Duodenal mucosa (tissue), 2 donors: ENCODE data around the gene LGALS3.

Source experiments
- H3K27ac ChIP-seq: one replicate; pipeline ENCODE4 v1.7.0; 2013; ENCODE audit warnings: low read depth, low read length
- H3K27me3 ChIP-seq, 2 donors: one replicate each; pipeline ENCODE4 v1.7.0; 2013; ENCODE audit warnings: low read length in 2 of 2, control low read depth in 1 of 2; ENCODE audit not compliant: insufficient read depth in 2 of 2, control insufficient read depth in 1 of 2
- H3K36me3 ChIP-seq, 2 donors: one replicate each; pipeline ENCODE4 v1.7.0; 2013; ENCODE audit warnings: low read length in 2 of 2, control low read depth in 1 of 2; ENCODE audit not compliant: insufficient read depth in 2 of 2, control insufficient read depth in 1 of 2
- H3K4me1 ChIP-seq, 2 donors: one replicate each; pipeline ENCODE4 v1.7.0; 2013; ENCODE audit warnings: low read length in 2 of 2, control low read depth in 1 of 2; ENCODE audit not compliant: insufficient read depth in 2 of 2, control insufficient read depth in 1 of 2
- H3K4me3 ChIP-seq, 2 donors: one replicate each; pipeline ENCODE4 v1.7.0; 2013; ENCODE audit warnings: low read length in 2 of 2, low read depth in 1 of 2
- H3K9ac ChIP-seq, 2 donors: one replicate each; pipeline ENCODE4 v1.7.0; 2013; ENCODE audit warnings: low read length in 2 of 2, low read depth in 1 of 2
- H3K9me3 ChIP-seq, 2 donors: one replicate each; pipeline ENCODE4 v1.7.0; 2013; ENCODE audit warnings: low read length in 2 of 2, control low read depth in 1 of 2; ENCODE audit not compliant: control insufficient read depth in 1 of 2

LGALS3 gene

DNA sequence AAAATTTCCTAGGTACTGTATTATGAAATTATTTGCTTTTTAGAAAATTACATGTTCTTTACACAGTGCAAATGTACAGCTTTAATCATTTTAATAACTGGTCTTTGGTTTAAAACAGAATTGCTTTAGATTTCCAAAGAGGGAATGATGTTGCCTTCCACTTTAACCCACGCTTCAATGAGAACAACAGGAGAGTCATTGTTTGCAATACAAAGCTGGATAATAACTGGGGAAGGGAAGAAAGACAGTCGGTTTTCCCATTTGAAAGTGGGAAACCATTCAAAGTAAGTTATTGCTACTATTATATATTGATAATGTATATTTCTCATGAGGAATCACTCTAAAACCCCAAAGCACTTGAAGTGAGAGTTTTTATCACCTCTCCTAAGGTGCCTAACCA lies 13.4 kb downstream of the LGALS3 start:
- Histone ChIP-seq H3K9me3 (no peaks in the 10 kb centered on the region), H3K36me3 (peaks cover 70 to 86% of the 10 kb centered on the region in 2 donors), H3K9ac (no peak overlapping the region), H3K27me3 (no peaks in the 10 kb centered on the region), H3K4me3 (no peak overlapping the region), H3K4me1 (peaks cover 8 to 24% of the 10 kb centered on the region in 2 donors), H3K27ac (no peak overlapping the region)

DNA sequence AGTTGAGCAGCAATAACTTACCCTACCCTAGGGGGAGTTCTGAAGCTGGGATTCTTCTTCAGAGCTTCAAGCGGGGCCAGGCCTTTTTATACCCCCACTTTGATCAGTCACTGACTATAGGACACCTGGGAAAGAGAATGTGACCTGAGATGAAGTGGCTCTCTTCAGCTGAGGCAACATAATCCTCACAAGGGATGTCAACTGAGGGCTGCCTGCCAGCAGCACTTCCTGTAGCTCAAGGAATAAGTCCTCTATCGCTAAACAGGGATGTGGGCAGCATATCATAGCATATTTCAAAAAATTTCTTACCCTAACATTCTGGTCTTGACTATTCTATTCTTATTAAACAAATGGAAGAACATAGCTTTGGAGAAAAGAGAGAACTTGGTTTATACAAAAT lies 17.4 kb downstream of the LGALS3 start:
- Histone ChIP-seq H3K4me1 (peaks cover 0 to 5% of the 10 kb centered on the region in 2 donors), H3K36me3 (peaks cover 38 to 47% of the 10 kb centered on the region in 2 donors), H3K9ac (no peak overlapping the region), H3K27me3 (no peaks in the 10 kb centered on the region), H3K27ac (no peak overlapping the region), H3K9me3 (no peaks in the 10 kb centered on the region), H3K4me3 (no peak overlapping the region)

DNA sequence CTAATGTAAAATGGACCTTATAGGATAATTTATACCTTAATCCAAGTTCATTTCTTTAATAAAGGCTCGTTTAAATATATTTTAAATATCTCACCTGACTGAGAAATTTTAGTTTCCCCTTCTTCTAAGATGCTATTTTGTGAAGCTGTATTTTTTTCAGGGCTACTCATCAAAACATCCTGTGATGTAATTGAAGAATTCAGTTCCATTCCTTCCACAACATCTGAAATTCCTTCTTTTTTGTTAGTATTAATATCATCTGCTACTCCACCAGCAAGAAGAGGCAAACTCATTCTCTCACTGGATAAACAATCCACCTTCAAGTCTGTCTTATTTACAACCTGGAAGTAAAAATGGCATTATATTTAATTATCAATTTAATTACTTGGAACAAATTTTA lies 22.5 kb downstream of the LGALS3 start:
- Histone ChIP-seq H3K27me3 (no peaks in the 10 kb centered on the region), H3K4me1 (no peaks in the 10 kb centered on the region)

DNA sequence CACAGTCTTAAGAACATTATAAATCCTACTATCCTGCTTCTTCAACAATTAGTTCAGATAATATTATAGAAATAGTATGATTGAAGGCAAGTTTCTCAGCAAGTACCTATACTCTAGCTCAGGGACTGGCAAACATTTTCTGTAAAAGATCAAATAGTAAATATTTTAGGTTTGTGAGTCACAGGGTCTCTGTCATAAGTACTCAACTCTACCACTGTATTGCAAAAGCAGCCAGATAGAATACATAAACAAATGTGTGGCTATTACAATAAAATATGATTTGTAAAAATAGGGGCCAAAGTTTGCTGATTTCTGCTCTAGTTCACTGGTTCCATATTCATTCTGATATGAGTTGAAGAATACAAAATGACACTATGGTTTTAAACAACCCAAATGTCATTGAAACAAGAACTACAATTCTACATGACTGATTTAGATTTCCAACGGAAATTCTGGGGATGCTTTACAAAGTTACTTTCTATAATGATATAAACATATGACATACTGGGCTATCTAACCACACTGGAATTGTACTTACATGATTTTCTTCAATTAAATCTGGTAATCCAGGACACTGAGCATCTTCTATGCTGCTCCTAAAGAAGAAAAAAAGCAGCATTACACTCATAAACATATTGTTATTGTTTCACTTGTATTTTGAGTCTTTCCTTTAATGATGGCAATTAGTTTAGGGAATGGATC lies 23.2 kb downstream of the LGALS3 start:
- Histone ChIP-seq H3K4me1 (no peaks in the 10 kb centered on the region), H3K4me3 (no peak overlapping the region), H3K9ac (no peak overlapping the region), H3K36me3 (no peaks in the 10 kb centered on the region), H3K27ac (no peak overlapping the region), H3K9me3 (no peaks in the 10 kb centered on the region), H3K27me3 (no peaks in the 10 kb centered on the region)

More for the DNA sequence above, 22.5 kb downstream of the LGALS3 start:
- H3K27ac ChIP-seq = no peak overlapping the region
- H3K9ac ChIP-seq = no peak overlapping the region
- H3K4me3 ChIP-seq = no peak overlapping the region
- no peaks in the 10 kb centered on the region for H3K9me3 ChIP-seq
- H3K36me3 ChIP-seq = peaks cover 0 to 4% of the 10 kb centered on the region in 2 donors

DNA sequence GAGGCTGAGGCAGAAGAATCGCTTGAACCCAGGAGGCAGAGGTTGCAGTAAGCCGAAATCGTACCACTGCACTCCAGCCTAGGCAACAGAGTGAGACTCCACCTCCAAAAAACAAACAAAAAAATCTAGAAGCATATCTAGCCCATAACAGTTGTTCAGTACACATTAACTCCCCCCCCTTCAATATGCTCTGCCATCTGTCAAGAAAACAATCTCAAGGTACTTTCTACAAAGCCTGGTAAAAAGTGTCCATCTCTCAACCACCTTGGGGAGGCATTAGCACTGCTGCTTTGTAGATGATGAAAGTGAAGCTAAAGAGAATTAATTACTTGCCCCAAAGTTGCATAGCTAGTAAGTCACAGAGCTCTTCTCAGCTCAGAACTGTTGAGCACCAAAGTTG lies 24.9 kb downstream of the LGALS3 start:
- Histone ChIP-seq H3K4me3 (no peak overlapping the region), H3K36me3 (peaks cover 0 to 5% of the 10 kb centered on the region in 2 donors), H3K9me3 (no peaks in the 10 kb centered on the region), H3K27ac (no peak overlapping the region), H3K27me3 (no peaks in the 10 kb centered on the region), H3K4me1 (no peaks in the 10 kb centered on the region), H3K9ac (no peak overlapping the region)

DNA sequence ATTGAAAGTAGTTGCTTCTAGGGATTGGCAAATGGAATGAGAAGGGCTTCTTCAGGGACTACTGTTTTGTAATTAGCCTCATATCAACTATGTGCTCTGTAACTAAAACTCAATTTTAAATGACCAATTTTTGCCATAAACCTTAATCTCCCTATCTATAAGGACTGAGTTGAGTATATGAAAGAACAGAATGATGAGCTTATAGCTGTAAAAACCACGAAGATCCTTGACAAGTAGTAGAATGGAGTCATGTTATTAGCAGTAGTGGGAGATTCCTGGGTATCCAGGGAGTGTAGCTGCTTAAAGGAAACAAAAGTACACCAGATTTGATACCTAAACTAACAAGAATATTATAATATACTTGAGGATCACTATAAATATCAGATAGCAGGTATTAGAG lies 28.0 kb downstream of the LGALS3 start:
- Histone ChIP-seq H3K9ac (no peak overlapping the region), H3K36me3 (peaks cover 0 to 5% of the 10 kb centered on the region in 2 donors), H3K4me1 (no peaks in the 10 kb centered on the region), H3K9me3 (no peaks in the 10 kb centered on the region), H3K27me3 (no peaks in the 10 kb centered on the region), H3K4me3 (no peak overlapping the region), H3K27ac (no peak overlapping the region)

DNA sequence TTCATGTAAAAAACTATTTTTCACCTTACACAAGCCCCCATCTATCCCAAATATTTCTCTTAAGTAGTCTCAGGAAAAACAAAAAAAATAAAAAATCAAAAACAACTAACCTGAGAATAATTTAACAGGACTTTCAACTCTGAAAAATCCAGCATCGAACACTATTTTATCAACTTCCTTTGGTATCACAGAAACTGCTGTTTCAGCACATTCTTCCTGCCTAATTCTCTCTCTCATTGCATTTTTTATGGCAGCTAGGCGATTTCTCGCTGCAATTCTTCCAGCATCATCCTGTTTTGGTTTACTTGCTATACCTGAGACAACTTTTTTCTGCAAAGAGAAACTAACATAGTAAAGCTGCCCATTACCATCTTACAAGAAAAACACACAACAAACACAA lies 29.4 kb downstream of the LGALS3 start:
- H3K4me3 ChIP-seq = no peak overlapping the region
- H3K4me1 ChIP-seq = no peaks in the 10 kb centered on the region
- peaks cover 0 to 5% of the 10 kb centered on the region in 2 donors for H3K36me3 ChIP-seq
- no peaks in the 10 kb centered on the region for H3K9me3 ChIP-seq
- no peaks in the 10 kb centered on the region for H3K27me3 ChIP-seq
- no peak overlapping the region for H3K27ac ChIP-seq
- H3K9ac ChIP-seq = no peak overlapping the region

DNA sequence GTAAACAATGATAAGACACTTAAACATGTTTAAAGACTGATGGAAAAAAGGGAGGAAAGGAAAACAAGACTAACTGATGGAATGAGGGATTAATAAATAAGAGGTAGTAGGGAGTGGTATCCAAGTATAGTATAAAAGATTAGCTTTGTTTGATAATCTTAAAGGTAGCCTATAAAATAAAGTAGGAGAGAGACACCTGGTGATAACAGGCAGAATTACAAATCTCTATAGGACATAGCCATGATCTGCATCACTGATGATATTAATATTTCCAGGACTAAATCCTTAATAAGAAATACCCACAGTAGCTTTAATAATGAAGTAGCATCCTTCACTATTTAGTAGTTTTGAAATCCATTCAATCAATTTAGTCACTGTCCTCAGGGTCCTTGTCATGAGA lies 31.9 kb downstream of the LGALS3 start:
- Histone ChIP-seq H3K36me3 (peaks cover 0 to 9% of the 10 kb centered on the region in 2 donors), H3K27me3 (no peaks in the 10 kb centered on the region), H3K4me1 (no peaks in the 10 kb centered on the region), H3K27ac (no peak overlapping the region), H3K4me3 (no peak overlapping the region), H3K9me3 (no peaks in the 10 kb centered on the region), H3K9ac (no peak overlapping the region)

DNA sequence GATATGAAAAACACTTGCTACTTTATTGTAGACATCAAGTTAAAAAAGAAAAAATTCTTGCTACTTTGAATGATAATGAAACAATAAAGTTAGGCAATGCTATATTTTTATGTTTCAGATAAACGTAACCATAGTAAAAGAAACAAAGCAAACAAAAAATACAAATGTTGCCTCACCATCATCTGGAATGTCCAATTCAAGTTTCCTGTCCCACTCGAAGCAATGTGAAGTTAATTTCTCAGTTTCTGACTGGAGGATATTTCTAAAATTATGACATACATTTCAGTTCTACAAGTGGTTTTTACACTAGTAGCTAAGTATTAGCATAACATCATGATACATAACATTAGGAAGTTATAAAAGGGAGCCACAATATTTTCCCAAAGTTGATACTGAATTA lies 41.5 kb downstream of the LGALS3 start:
- H3K4me3 ChIP-seq = no peak overlapping the region
- no peak overlapping the region for H3K9ac ChIP-seq
- no peaks in the 10 kb centered on the region for H3K9me3 ChIP-seq
- H3K27me3 ChIP-seq = no peaks in the 10 kb centered on the region
- no peak overlapping the region for H3K27ac ChIP-seq
- H3K4me1 ChIP-seq = no peaks in the 10 kb centered on the region
- H3K36me3 ChIP-seq = no peaks in the 10 kb centered on the region

DNA sequence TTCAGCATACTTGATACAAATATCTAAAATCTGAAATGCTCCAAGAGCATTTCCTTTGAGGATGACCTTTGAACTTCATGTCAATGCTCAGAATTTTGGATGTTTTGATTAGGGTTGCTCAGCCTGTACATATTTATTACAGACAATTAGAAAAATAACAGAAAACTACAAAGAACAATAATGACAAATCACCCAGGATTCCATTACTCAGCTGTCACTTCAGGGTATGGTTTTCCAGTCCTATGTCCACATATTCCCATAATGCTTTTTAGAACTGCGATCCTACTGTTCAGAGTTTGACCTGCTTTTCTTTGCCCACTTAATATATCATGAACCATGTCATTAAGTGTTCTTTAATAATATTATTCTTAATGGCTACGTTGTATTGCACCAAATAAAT lies 51.0 kb downstream of the LGALS3 start:
- Histone ChIP-seq H3K9ac (no peak overlapping the region), H3K36me3 (no peaks in the 10 kb centered on the region), H3K27ac (no peak overlapping the region), H3K4me1 (no peaks in the 10 kb centered on the region), H3K27me3 (no peaks in the 10 kb centered on the region), H3K9me3 (no peaks in the 10 kb centered on the region), H3K4me3 (no peak overlapping the region)
